WTC11 (cell line): ENCODE results near the gene TCAP. TPM values are rescaled to one million over a fixed set of nuclear protein-coding genes. Genes with fewer than 3 reads are reported as not detected.
A peak's percentile ranks its signal among the peaks of the same experiment; 100 is the strongest.

Source experiments
- ATAC-seq: fragments of 200-7000 bp; cut with Tn5 transposase; 2 replicates; pipeline ENCODE4 v1.10.0; 2021; ENCODE audit warnings: mild to moderate bottlenecking, moderate library complexity
- CTCF ChIA-PET: fragments of 300-600 bp; sonication (Branson Sonifier 250); formaldehyde crosslinking; loops from one replicate; lab custom pipeline; 2021; ENCODE audit warnings: antibody characterized with exemption; lab: Charles Lee
- POLR2A ChIA-PET: fragments of 350-600 bp; sonication (Branson Sonifier 250); formaldehyde crosslinking; loops from one replicate; lab custom pipeline; 2021; ENCODE audit warnings: antibody characterized with exemption; lab: Charles Lee
- DNase-seq: peaks from one replicate; pipeline ENCODE4 v3.0.0; 2021; ENCODE audit warnings: low spot score
- H3K27ac Mint-ChIP-seq: 2 replicates; pipeline ENCODE4 v1.8.0; 2021; ENCODE audit warnings: mixed read lengths
- H3K27me3 Mint-ChIP-seq: 2 replicates; pipeline ENCODE4 v1.8.0; 2021; ENCODE audit warnings: low read depth, mild to moderate bottlenecking, moderate library complexity, mixed read lengths
- H3K36me3 Mint-ChIP-seq: 2 replicates; pipeline ENCODE4 v1.8.0; 2021; ENCODE audit warnings: mixed read lengths
- H3K4me1 Mint-ChIP-seq: 2 replicates; pipeline ENCODE4 v1.8.0; 2022; ENCODE audit warnings: mixed read lengths
- H3K4me3 Mint-ChIP-seq: 2 replicates; pipeline ENCODE4 v1.8.0; 2021; ENCODE audit warnings: mild to moderate bottlenecking, moderate library complexity, mixed read lengths
- H3K9me3 Mint-ChIP-seq: 2 replicates; pipeline ENCODE4 v1.8.0; 2021; ENCODE audit warnings: mixed read lengths
- CREM ChIP-seq: sonication (generic); formaldehyde crosslinking; IDR thresholded peaks from 2 replicates; pipeline ENCODE4 v1.8.1; 2022; ENCODE audit warnings: mild to moderate bottlenecking, missing genetic modification reagents, moderate library complexity
- ETV6 ChIP-seq: sonication (generic); formaldehyde crosslinking; IDR thresholded peaks from 2 replicates; pipeline ENCODE4 v1.8.1; 2022; ENCODE audit warnings: mild to moderate bottlenecking, missing genetic modification reagents
- IRF2 ChIP-seq: sonication (generic); formaldehyde crosslinking; IDR thresholded peaks from 2 replicates; pipeline ENCODE4 v1.8.0; 2022; ENCODE audit warnings: low read depth, missing genetic modification reagents, borderline replicate concordance
- NFE2L1 ChIP-seq: sonication (generic); formaldehyde crosslinking; IDR thresholded peaks from 2 replicates; pipeline ENCODE4 v1.8.1; 2023; ENCODE audit warnings: missing genetic modification reagents
- NFYB ChIP-seq: sonication (generic); formaldehyde crosslinking; conservative IDR thresholded peaks from 2 replicates; pipeline ENCODE4 v1.8.0; 2022; ENCODE audit warnings: low read depth, missing genetic modification reagents
- NR1H2 ChIP-seq: sonication (generic); formaldehyde crosslinking; IDR thresholded peaks from 2 replicates; pipeline ENCODE4 v1.9.0; 2021; ENCODE audit warnings: mild to moderate bottlenecking, moderate library complexity, missing genetic modification reagents
- NR2C2 ChIP-seq: sonication (generic); formaldehyde crosslinking; IDR thresholded peaks from 2 replicates; pipeline ENCODE4 v1.8.0; 2022; ENCODE audit warnings: mild to moderate bottlenecking, missing genetic modification reagents
- OVOL2 ChIP-seq: fragments of 250-450 bp; sonication (Bioruptor Pico); IDR thresholded peaks from 2 replicates; pipeline ENCODE4 v1.9.0; 2021; ENCODE audit warnings: mild to moderate bottlenecking, borderline replicate concordance
- ZNF121 ChIP-seq: sonication (generic); formaldehyde crosslinking; IDR thresholded peaks from 2 replicates; pipeline ENCODE4 v1.8.0; 2023; ENCODE audit warnings: missing genetic modification reagents
- ZNF219 ChIP-seq: sonication (generic); formaldehyde crosslinking; IDR thresholded peaks from 2 replicates; pipeline ENCODE4 v1.8.0; 2023; ENCODE audit warnings: missing genetic modification reagents, mild to moderate bottlenecking, borderline replicate concordance
- ZNF671 ChIP-seq: fragments of 250-450 bp; sonication (Bioruptor Pico); IDR thresholded peaks from 2 replicates; pipeline ENCODE4 v1.8.0; 2021; ENCODE audit warnings: mild to moderate bottlenecking
- total RNA-seq: library from RNA; stranded (reverse); gene quantifications from 3 replicates; pipeline ENCODE4 v1.2.3, GENCODE V29; 2021
- TF ChIP-seq, protein P1 (sequence below): sonication (generic); formaldehyde crosslinking; IDR thresholded peaks from 2 replicates; pipeline ENCODE4 v1.8.1; 2022; ENCODE audit warnings: mild to moderate bottlenecking, moderate library complexity, missing genetic modification reagents
- TF ChIP-seq, protein P2 (sequence below): sonication (generic); formaldehyde crosslinking; IDR thresholded peaks from 2 replicates; pipeline ENCODE4 v1.8.0; 2023; ENCODE audit warnings: missing genetic modification reagents
- TF ChIP-seq, protein P3 (sequence below): sonication (generic); formaldehyde crosslinking; IDR thresholded peaks from 2 replicates; pipeline ENCODE4 v1.8.1; 2023; ENCODE audit warnings: mild to moderate bottlenecking, missing genetic modification reagents
- TF ChIP-seq, protein P4 (sequence below): sonication (generic); formaldehyde crosslinking; IDR thresholded peaks from 2 replicates; pipeline ENCODE4 v1.8.1; 2022; ENCODE audit warnings: missing genetic modification reagents, borderline replicate concordance
- TF ChIP-seq, protein P5 (sequence below): sonication (generic); formaldehyde crosslinking; IDR thresholded peaks from 2 replicates; pipeline ENCODE4 v1.8.1; 2023; ENCODE audit warnings: mild to moderate bottlenecking, missing genetic modification reagents
- TF ChIP-seq, protein P6 (sequence below): sonication (generic); formaldehyde crosslinking; IDR thresholded peaks from 2 replicates; pipeline ENCODE4 v1.8.0; 2022; ENCODE audit warnings: mild to moderate bottlenecking, missing genetic modification reagents
- TF ChIP-seq, protein P7 (sequence below): sonication (generic); formaldehyde crosslinking; IDR thresholded peaks from 2 replicates; pipeline ENCODE4 v1.8.0; 2022; ENCODE audit warnings: mild to moderate bottlenecking, missing genetic modification reagents
- TF ChIP-seq, protein P8 (sequence below): sonication (generic); formaldehyde crosslinking; conservative IDR thresholded peaks from 2 replicates; pipeline ENCODE4 v1.8.1; 2022; ENCODE audit warnings: mild to moderate bottlenecking, missing genetic modification reagents

Gene TCAP
- total RNA-seq, 1 experiment from 2014 or later = 2.9 TPM

DNA sequence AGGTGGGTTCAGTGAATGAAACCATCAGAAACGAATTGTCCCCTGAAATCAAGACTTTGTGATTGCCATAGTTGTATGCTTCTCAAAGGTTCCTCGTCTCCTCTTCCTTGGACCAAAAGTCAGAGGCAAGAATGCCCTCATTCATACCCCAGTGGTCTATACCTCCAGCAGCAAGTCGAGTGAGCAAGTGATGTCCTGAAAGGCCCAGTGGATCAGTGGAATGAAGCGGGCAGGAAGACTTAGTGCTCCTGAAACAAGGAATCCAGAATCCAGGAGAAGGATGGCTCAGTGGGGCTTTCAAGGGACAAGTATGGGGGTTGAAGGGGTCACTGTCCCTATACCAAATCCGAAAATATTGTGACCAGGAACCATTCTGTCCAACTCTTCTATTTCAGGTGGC is 29.4 kb downstream of the TCAP start:
- Mint-ChIP-seq H3K36me3 (no peaks in the 10 kb centered on the region), H3K4me3 (no peak overlapping the region), H3K4me1 (peaks cover 60% of the 10 kb centered on the region)
- POLR2A ChIA-PET = no interaction called here
- TF ChIP-seq ZNF219 (CRISPR knock-in tag) (no peak), IRF2 (no peak), ZNF671 (no peak), ZNF121 (CRISPR knock-in tag) (no peak), OVOL2 (CRISPR knock-in tag) (no peak), NR2C2 (CRISPR knock-in tag) (no peak), ETV6 (CRISPR knock-in tag) (no peak), NR1H2 (CRISPR knock-in tag) (no peak), NFE2L1 (CRISPR knock-in tag) (no peak), CREM (CRISPR knock-in tag) (no peak), NFYB (CRISPR knock-in tag) (no peak)
- TF ChIP-seq, protein P1, sequence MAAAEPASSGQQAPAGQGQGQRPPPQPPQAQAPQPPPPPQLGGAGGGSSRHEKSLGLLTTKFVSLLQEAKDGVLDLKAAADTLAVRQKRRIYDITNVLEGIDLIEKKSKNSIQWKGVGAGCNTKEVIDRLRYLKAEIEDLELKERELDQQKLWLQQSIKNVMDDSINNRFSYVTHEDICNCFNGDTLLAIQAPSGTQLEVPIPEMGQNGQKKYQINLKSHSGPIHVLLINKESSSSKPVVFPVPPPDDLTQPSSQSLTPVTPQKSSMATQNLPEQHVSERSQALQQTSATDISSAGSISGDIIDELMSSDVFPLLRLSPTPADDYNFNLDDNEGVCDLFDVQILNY = no peak
- TF ChIP-seq, protein P2, sequence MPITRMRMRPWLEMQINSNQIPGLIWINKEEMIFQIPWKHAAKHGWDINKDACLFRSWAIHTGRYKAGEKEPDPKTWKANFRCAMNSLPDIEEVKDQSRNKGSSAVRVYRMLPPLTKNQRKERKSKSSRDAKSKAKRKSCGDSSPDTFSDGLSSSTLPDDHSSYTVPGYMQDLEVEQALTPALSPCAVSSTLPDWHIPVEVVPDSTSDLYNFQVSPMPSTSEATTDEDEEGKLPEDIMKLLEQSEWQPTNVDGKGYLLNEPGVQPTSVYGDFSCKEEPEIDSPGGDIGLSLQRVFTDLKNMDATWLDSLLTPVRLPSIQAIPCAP = no peak
- TF ChIP-seq, protein P3, sequence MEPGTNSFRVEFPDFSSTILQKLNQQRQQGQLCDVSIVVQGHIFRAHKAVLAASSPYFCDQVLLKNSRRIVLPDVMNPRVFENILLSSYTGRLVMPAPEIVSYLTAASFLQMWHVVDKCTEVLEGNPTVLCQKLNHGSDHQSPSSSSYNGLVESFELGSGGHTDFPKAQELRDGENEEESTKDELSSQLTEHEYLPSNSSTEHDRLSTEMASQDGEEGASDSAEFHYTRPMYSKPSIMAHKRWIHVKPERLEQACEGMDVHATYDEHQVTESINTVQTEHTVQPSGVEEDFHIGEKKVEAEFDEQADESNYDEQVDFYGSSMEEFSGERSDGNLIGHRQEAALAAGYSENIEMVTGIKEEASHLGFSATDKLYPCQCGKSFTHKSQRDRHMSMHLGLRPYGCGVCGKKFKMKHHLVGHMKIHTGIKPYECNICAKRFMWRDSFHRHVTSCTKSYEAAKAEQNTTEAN (CRISPR knock-in tag) = no peak
- TF ChIP-seq, protein P4, sequence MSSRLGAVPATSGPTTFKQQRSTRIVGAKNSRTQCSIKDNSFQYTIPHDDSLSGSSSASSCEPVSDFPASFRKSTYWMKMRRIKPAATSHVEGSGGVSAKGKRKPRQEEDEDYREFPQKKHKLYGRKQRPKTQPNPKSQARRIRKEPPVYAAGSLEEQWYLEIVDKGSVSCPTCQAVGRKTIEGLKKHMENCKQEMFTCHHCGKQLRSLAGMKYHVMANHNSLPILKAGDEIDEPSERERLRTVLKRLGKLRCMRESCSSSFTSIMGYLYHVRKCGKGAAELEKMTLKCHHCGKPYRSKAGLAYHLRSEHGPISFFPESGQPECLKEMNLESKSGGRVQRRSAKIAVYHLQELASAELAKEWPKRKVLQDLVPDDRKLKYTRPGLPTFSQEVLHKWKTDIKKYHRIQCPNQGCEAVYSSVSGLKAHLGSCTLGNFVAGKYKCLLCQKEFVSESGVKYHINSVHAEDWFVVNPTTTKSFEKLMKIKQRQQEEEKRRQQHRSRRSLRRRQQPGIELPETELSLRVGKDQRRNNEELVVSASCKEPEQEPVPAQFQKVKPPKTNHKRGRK (CRISPR knock-in tag) = no peak
- TF ChIP-seq, protein P5, sequence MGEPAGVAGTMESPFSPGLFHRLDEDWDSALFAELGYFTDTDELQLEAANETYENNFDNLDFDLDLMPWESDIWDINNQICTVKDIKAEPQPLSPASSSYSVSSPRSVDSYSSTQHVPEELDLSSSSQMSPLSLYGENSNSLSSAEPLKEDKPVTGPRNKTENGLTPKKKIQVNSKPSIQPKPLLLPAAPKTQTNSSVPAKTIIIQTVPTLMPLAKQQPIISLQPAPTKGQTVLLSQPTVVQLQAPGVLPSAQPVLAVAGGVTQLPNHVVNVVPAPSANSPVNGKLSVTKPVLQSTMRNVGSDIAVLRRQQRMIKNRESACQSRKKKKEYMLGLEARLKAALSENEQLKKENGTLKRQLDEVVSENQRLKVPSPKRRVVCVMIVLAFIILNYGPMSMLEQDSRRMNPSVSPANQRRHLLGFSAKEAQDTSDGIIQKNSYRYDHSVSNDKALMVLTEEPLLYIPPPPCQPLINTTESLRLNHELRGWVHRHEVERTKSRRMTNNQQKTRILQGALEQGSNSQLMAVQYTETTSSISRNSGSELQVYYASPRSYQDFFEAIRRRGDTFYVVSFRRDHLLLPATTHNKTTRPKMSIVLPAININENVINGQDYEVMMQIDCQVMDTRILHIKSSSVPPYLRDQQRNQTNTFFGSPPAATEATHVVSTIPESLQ (CRISPR knock-in tag) = no peak
- TF ChIP-seq, protein P6, sequence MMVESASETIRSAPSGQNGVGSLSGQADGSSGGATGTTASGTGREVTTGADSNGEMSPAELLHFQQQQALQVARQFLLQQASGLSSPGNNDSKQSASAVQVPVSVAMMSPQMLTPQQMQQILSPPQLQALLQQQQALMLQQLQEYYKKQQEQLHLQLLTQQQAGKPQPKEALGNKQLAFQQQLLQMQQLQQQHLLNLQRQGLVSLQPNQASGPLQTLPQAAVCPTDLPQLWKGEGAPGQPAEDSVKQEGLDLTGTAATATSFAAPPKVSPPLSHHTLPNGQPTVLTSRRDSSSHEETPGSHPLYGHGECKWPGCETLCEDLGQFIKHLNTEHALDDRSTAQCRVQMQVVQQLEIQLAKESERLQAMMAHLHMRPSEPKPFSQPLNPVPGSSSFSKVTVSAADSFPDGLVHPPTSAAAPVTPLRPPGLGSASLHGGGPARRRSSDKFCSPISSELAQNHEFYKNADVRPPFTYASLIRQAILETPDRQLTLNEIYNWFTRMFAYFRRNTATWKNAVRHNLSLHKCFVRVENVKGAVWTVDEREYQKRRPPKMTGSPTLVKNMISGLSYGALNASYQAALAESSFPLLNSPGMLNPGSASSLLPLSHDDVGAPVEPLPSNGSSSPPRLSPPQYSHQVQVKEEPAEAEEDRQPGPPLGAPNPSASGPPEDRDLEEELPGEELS (CRISPR knock-in tag) = no peak
- TF ChIP-seq, protein P7, sequence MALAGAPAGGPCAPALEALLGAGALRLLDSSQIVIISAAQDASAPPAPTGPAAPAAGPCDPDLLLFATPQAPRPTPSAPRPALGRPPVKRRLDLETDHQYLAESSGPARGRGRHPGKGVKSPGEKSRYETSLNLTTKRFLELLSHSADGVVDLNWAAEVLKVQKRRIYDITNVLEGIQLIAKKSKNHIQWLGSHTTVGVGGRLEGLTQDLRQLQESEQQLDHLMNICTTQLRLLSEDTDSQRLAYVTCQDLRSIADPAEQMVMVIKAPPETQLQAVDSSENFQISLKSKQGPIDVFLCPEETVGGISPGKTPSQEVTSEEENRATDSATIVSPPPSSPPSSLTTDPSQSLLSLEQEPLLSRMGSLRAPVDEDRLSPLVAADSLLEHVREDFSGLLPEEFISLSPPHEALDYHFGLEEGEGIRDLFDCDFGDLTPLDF (CRISPR knock-in tag) = no peak
- TF ChIP-seq, protein P8, sequence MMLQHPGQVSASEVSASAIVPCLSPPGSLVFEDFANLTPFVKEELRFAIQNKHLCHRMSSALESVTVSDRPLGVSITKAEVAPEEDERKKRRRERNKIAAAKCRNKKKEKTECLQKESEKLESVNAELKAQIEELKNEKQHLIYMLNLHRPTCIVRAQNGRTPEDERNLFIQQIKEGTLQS (CRISPR knock-in tag) = no peak
- TF ChIP-seq, all 79 proteins: peak for 0
- CTCF ChIA-PET = interaction anchor here (1.4 to 3.7 kb wide), 9 partner anchors 11 to 76 kb away, joined by 3 to 22 read pairs (median 7); no protein-coding TSS in a partner anchor
- DNase-seq (no peak), ATAC-seq (no peak)
- Mint-ChIP-seq H3K27me3 (no peaks in the 10 kb centered on the region), H3K27ac (peak overlapping the region; percentile 93), H3K9me3 (no peaks in the 10 kb centered on the region)
